ENCODE data around the gene COL13A1. TPM values are rescaled to one million over a fixed set of nuclear protein-coding genes. Genes with fewer than 3 reads are reported as not detected.

The COL13A1 gene
- total RNA-seq, 4 donors from 2014 or later: 2.0 to 3.8 TPM; not detected in 2

DNA sequence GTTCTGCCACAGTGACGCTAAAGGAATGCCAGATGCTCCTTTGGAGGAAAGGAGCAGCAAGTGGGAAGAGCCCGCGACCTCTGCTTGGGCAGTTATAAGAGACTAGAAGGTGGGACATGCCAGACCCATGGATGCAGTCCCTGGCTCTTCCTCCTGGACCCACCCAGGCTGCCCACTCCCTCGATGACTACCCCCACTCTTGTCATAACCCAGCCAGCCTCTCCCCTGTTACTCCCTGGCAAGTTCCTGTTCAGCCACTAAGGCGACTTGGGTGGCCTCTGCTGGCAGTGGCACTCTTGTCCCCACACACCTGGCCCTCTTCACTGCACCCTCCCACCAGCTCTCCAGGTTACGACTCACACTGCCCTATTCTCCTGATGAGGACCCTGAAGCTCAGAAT, 33.5 kb downstream of the COL13A1 start:
- no peak overlapping the region for H3K27ac ChIP-seq
- no peak for DNase-seq
- H3K4me3 ChIP-seq: no peak overlapping the region
- H3K9me3 ChIP-seq: no peaks in the 10 kb centered on the region
- no peaks in the 10 kb centered on the region for H3K4me1 ChIP-seq
- H3K36me3 ChIP-seq: no peaks in the 10 kb centered on the region
- intact Hi-C loops (cut with DNase I): no loop called here
- peaks cover 0 to 3% (median 0%) of the 10 kb centered on the region in 4 donors for H3K27me3 ChIP-seq
- WGBS, 2 donors: 69 to 76% methylated on average over 5 of the region's 6 CpGs
- TF ChIP-seq POLR2A (IDR thresholded peaks at IDR 0.05): no peak

DNA sequence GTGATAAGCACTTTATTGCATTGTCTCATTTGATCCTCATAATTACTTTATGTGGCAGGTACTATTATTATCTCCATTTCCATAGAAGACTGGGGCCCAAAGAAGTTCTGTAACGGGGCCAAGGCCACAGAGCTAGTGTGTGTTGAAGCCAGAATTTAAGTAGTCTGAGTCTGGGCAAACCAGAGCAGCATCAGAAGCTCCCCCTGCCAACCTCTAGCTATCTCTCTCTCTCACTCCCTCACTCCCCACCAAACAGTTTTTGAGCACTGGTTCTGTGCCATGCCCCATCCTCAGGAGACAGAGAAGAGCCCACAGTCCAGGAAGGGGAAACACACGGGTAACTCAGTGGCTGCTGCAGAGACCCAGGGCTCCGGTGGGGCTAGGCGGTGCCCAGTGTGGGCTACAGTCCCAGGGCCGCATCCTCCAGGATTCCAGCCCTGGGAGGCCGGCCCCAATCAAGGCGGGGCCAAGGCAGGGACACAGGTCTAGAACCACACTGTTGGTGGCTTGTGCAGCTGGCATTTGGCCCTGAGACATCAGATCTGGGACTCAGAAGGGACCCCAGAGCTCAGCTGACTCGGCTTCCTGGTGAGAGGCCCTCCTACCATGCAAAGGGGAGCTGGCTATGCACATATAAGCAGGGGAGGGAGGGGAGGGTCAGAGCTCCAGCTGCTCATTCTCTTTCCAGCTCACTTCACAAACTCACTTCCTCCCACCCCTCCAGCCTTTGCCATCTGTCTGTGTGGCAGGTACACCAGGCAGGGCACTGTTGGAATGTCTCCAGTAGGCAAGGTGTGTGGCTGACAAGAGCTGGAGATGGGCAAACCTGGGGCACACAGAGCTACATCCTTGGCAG, 34.4 kb downstream of the COL13A1 start:
- H3K4me3 ChIP-seq: no peak overlapping the region
- H3K27me3 ChIP-seq: peaks cover 0 to 3% (median 0%) of the 10 kb centered on the region in 4 donors
- no peak for DNase-seq
- intact Hi-C loops (cut with DNase I): no loop called here
- no peaks in the 10 kb centered on the region for H3K9me3 ChIP-seq
- WGBS, 2 donors: 54 to 70% methylated on average over 1 of the region's 8 CpGs
- no peaks in the 10 kb centered on the region for H3K36me3 ChIP-seq
- no peaks in the 10 kb centered on the region for H3K4me1 ChIP-seq
- TF ChIP-seq, protein P1, sequence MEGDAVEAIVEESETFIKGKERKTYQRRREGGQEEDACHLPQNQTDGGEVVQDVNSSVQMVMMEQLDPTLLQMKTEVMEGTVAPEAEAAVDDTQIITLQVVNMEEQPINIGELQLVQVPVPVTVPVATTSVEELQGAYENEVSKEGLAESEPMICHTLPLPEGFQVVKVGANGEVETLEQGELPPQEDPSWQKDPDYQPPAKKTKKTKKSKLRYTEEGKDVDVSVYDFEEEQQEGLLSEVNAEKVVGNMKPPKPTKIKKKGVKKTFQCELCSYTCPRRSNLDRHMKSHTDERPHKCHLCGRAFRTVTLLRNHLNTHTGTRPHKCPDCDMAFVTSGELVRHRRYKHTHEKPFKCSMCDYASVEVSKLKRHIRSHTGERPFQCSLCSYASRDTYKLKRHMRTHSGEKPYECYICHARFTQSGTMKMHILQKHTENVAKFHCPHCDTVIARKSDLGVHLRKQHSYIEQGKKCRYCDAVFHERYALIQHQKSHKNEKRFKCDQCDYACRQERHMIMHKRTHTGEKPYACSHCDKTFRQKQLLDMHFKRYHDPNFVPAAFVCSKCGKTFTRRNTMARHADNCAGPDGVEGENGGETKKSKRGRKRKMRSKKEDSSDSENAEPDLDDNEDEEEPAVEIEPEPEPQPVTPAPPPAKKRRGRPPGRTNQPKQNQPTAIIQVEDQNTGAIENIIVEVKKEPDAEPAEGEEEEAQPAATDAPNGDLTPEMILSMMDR (IDR thresholded peaks at IDR 0.05): no peak
- no peak for TF ChIP-seq POLR2A (IDR thresholded peaks at IDR 0.05)
- no peak overlapping the region for H3K27ac ChIP-seq

DNA sequence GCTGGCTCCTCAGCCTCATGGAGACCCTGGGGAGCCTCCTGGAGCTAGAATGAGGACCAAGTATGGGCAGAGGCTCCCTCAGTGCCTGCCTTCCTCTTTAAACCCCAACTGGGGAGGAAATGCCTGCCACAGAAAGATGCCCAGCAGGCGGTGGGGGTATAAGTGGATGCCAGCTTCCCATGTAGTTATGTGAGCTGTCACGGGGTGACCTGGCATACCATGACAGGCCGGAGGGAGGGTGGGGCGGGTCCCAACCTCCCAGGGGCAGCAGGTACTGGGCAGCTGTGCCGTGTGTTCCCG, 35.0 kb downstream of the COL13A1 start:
- H3K9me3 ChIP-seq: no peaks in the 10 kb centered on the region
- no peaks in the 10 kb centered on the region for H3K4me1 ChIP-seq
- TF ChIP-seq, protein P1 (IDR thresholded peaks at IDR 0.05): no peak
- no peak for TF ChIP-seq POLR2A (IDR thresholded peaks at IDR 0.05)
- intact Hi-C loops (cut with DNase I): no loop called here
- WGBS, 2 donors: 80 to 83% methylated on average over 2 of the region's 6 CpGs
- H3K27ac ChIP-seq: no peak overlapping the region
- no peak overlapping the region for H3K4me3 ChIP-seq
- DNase-seq: no peak
- no peaks in the 10 kb centered on the region for H3K36me3 ChIP-seq
- peaks cover 0 to 3% (median 0%) of the 10 kb centered on the region in 4 donors for H3K27me3 ChIP-seq

DNA sequence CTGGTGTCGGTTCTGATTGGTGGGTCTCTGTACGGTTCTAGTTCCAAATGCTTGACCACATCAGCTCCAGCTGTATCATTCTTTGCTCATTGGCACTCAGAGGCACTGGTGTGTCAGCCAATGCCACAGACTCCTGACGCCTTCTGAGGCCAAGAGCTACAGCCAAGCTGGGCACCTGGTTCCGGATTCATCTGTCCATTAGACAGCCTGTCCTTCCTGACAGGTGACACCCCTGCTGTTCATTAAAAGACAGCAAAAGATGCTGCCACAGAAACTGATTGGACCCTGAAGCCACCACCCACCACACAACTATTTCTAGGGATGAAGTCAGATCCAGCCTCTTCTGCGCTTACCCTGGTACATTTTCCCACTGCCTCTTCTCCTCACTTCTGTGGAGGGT, 35.6 kb downstream of the COL13A1 start:
- Histone ChIP-seq H3K27ac (no peak overlapping the region), H3K9me3 (no peaks in the 10 kb centered on the region)

GRCh38 chr10:69838418-69838817, 36.7 kb downstream of the COL13A1 start:
- Histone ChIP-seq H3K4me3 (no peak overlapping the region), H3K9me3 (no peaks in the 10 kb centered on the region), H3K36me3 (no peaks in the 10 kb centered on the region), H3K4me1 (no peaks in the 10 kb centered on the region), H3K27ac (no peak overlapping the region), H3K27me3 (peaks cover 0 to 3% (median 0%) of the 10 kb centered on the region in 4 donors)
- intact Hi-C loops (cut with DNase I): no loop called here
- TF ChIP-seq, protein P1 (IDR thresholded peaks at IDR 0.05): no peak
- TF ChIP-seq POLR2A (IDR thresholded peaks at IDR 0.05): no peak
- 78% methylated on average over 4 of the region's 5 CpGs; no CpG with 5 or more reads in 1 of the 2 donors for WGBS, 2 donors
- no peak for DNase-seq

More for the DNA sequence above, 35.6 kb downstream of the COL13A1 start:
- no peak overlapping the region for H3K4me3 ChIP-seq
- no peak for TF ChIP-seq POLR2A (IDR thresholded peaks at IDR 0.05)
- TF ChIP-seq, protein P1 (IDR thresholded peaks at IDR 0.05): no peak
- no peak for DNase-seq
- H3K36me3 ChIP-seq: no peaks in the 10 kb centered on the region
- peaks cover 0 to 3% (median 0%) of the 10 kb centered on the region in 4 donors for H3K27me3 ChIP-seq
- intact Hi-C loops (cut with DNase I): no loop called here
- no peaks in the 10 kb centered on the region for H3K4me1 ChIP-seq
- 82 to 89% methylated on average over 3 of the region's 5 CpGs for WGBS, 2 donors

Data from esophagus squamous epithelium (tissue), 5 donors.